PFSK-1 (cell line): Measurements from ENCODE around the gene S100A12.

ENCODE experiments used
- FOXP2 ChIP-seq: optimal IDR thresholded peaks from 2 replicates; pipeline ENCODE3; 2011; ENCODE audit warnings: borderline replicate concordance, control low read depth, inconsistent platforms; ENCODE audit not compliant: insufficient read depth; ENCODE audit errors: extremely low read length, extremely low read depth
- POLR2AphosphoS5 ChIP-seq: IDR thresholded peaks from 2 replicates; pipeline ENCODE4 v1.6.1; 2012; ENCODE audit warnings: low read depth, mild to moderate bottlenecking, control low read depth, low read length, moderate library complexity
- SIN3A ChIP-seq: IDR thresholded peaks from 2 replicates; pipeline ENCODE4 v1.6.1; 2012; ENCODE audit warnings: mild to moderate bottlenecking, low read length, moderate library complexity, borderline replicate concordance; ENCODE audit not compliant: insufficient read depth
- TAF1 ChIP-seq: IDR thresholded peaks from 2 replicates; pipeline ENCODE4 v1.6.1; 2012; ENCODE audit warnings: low read length, control low read depth, borderline replicate concordance; ENCODE audit not compliant: insufficient read depth
- TF ChIP-seq, protein P1 (sequence below), 2 experiments: IDR thresholded peaks; 2 replicates each; pipeline versions ENCODE4 v1.6.1 to v1.8.0; 2011 to 2012; ENCODE audit warnings: low read depth in 2 of 2, low read length in 2 of 2, control low read depth in 1 of 2, inconsistent platforms in 1 of 2, mild to moderate bottlenecking in 1 of 2, moderate library complexity in 1 of 2; ENCODE audit not compliant: insufficient read depth in 1 of 2

The S100A12 gene

DNA sequence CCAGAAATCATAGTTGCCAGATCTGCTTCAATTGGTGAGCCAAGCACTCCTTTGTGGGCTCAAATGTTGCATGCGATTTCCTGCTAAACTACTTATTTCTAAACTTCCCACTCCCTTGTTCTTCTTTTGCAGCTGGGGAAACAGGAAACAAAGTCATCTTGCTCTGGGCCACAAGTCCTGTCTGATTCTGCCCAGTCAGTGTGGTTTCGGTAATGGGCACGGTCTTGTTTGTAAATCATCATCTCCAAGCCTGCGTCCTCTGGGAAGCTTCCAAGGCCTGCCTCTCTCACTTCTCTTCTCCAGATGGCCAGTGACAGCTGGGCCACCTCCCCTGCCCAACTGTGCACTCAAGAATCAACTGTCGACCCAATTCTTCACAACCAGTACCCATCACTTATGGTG lies 11.1 kb upstream of the S100A12 start:
- TF ChIP-seq POLR2AphosphoS5 (no peak), SIN3A (no peak), FOXP2 (no peak), TAF1 (no peak)
- TF ChIP-seq, protein P1, sequence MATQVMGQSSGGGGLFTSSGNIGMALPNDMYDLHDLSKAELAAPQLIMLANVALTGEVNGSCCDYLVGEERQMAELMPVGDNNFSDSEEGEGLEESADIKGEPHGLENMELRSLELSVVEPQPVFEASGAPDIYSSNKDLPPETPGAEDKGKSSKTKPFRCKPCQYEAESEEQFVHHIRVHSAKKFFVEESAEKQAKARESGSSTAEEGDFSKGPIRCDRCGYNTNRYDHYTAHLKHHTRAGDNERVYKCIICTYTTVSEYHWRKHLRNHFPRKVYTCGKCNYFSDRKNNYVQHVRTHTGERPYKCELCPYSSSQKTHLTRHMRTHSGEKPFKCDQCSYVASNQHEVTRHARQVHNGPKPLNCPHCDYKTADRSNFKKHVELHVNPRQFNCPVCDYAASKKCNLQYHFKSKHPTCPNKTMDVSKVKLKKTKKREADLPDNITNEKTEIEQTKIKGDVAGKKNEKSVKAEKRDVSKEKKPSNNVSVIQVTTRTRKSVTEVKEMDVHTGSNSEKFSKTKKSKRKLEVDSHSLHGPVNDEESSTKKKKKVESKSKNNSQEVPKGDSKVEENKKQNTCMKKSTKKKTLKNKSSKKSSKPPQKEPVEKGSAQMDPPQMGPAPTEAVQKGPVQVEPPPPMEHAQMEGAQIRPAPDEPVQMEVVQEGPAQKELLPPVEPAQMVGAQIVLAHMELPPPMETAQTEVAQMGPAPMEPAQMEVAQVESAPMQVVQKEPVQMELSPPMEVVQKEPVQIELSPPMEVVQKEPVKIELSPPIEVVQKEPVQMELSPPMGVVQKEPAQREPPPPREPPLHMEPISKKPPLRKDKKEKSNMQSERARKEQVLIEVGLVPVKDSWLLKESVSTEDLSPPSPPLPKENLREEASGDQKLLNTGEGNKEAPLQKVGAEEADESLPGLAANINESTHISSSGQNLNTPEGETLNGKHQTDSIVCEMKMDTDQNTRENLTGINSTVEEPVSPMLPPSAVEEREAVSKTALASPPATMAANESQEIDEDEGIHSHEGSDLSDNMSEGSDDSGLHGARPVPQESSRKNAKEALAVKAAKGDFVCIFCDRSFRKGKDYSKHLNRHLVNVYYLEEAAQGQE (IDR thresholded peaks at IDR 0.05; ENCODE audit: insufficient read depth in 1 of 2, low read depth in 2 of 2, low read length in 2 of 2) = no peak

DNA sequence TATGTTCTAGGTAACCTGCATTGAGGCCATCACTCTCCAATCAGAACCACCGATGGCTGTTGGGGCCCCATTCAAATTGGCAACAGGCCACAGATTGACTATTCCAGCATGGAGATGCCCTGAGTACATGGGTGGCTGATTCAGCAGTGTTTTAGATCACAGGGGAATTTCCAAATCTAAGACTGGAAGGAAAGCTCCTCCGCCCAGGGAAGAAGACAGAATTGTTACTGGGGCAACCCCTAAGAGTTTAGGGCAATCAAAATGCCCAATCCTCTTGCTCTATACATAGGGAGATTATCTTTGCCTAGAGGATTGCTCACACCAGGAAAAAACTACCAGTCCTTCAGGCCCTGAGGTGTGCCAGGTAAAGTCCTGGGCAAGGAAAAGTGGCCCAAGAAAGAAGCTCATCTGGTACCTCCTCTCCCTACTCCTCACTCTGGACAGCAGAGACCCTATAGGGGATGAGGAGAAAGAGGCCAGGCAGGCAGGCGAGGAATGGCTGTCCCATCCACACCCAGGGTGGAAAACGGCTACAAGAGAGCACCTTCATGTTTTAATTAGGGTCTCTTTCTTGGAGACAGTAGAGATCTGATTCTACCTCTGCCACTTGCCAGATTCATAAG lies 9.6 kb upstream of the S100A12 start:
- TF ChIP-seq TAF1 = no peak

DNA sequence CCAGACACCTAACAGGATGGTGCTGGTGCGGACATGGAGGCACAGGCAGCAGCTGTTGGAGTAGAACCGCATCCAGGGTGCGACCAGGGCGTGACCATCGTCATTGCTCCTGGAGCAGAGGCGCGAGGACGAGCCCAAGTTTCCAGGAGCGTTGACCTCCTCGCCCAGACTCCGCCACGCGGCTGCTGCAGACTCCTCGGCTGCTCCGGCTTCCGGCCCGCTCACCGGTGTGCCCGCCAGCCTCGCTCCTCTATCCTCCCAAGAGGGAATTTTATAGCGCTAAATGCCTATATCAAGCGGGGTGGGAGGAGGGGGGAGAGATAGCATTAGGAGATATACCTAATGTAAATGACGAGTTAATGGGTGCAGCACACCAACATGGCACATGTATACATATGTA lies 5.3 kb upstream of the S100A12 start:
- TF ChIP-seq POLR2AphosphoS5 (no peak), SIN3A (no peak), FOXP2 (no peak), TAF1 (no peak)
- TF ChIP-seq, protein P1 (IDR thresholded peaks at IDR 0.05; ENCODE audit: insufficient read depth in 1 of 2, low read depth in 2 of 2, low read length in 2 of 2) = no peak

DNA sequence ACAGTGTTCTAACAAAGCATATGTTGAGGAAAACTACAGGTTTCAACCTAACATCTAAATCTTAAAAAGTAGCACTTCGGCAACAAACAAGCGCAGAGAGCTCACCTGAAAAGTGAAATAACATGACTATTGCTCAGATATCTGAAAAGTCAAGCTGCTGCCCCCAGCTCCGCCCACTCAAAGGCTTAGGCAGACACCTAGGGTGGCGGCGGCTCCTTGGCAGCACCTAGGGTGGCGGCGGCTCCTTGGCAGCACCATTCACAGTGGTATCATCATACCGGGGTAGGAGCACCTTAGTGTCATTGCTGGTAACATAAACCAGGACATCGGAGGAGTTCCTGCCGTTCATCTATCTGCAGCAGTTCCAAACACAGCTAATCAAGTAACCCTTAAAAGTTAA lies 4.2 kb upstream of the S100A12 start:
- TF ChIP-seq, protein P1 (IDR thresholded peaks at IDR 0.05; ENCODE audit: insufficient read depth in 1 of 2, low read depth in 2 of 2, low read length in 2 of 2) = no peak
- no peak for TF ChIP-seq TAF1
- no peak for TF ChIP-seq POLR2AphosphoS5
- TF ChIP-seq SIN3A = no peak
- TF ChIP-seq FOXP2 = no peak

DNA sequence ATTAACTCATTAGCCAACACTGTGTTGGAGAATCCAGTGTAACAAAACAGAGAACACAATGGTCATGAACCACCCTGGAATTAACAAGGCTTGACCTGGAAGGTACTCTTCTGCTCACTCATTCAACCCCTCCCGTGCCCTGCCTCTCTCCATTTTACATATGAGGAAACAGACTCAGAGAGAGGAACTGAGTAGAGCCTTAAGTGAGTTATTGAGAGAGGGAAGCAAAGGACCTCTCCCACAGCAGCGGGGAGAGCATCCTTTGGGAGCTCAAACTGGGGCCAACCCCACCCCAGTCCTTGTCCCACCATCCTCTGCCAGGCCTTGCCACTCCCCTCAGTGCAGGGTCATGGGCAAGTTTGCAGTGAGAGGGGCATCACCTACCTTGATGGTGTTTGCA lies 1.4 kb downstream of the S100A12 start:
- no peak for TF ChIP-seq POLR2AphosphoS5
- no peak for TF ChIP-seq SIN3A
- TF ChIP-seq FOXP2 = no peak
- TF ChIP-seq, protein P1 (IDR thresholded peaks at IDR 0.05; ENCODE audit: insufficient read depth in 1 of 2, low read depth in 2 of 2, low read length in 2 of 2) = no peak
- no peak for TF ChIP-seq TAF1
